DMS53 (cell line): Measurements from ENCODE around the gene FAM24B.
"Not testable (repeated sequence)": the region's sequence is repeated elsewhere in the genome, so short reads cannot be mapped to it uniquely, and the experiment has no call there.

Source experiments
- DNase-seq: peaks from one replicate; lab custom pipeline; 2025; lab: John Stamatoyannopoulos, UW

Gene FAM24B, protein sequence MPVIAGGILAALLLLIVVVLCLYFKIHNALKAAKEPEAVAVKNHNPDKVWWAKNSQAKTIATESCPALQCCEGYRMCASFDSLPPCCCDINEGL

DNA sequence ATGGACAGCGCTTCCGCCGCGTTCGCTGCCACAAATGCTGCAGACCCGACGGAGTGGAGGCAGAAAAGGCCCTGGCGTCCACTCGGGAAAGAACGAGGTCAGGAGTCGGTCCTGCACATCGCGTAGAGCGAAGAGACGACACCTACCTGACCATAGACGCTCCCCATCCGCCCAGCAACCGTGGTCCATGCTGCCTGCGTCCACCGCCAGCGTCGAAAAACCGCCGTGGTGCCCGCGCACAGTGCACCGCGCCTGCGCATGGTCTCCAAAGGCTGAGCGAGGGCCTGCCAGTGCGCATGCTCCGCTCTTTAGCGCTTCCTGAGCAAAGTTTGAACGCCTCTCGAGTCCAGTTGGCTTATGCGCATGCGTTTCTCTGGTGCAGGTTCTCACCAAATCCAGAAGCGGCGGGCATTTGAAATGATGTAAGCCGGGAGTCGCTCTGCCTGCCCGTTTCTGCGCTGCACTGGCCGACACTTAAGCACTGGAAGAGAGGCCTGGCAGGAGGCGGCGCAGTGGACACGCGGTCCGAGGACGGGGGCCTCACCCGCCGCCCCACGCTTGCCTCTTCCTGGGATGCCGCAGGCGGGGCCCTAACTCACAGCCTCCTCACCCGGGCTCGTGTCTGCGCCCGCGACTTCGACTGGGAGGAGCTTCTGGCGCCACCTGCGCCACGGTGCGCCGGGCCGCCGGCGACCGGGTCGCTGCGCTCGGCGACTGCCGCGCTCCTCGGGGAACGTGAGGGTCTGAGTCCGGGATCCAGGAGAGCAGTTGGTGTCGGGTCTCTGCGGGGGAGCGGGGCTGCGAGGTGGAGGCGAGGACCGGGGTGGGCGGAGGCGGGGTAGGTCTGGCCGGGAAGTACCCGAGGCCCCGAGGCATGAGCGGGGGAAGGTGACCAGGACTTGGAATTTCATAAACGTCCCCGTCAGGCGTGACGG lies at the start of gene FAM24B:
TSS of gene FAM24B (minus strand) at position 243 of the 935 bp plus-strand sequence. CDS start 29,066 bp downstream, outside the sequence.
- peak; percentile 99 for DNase-seq

DNA sequence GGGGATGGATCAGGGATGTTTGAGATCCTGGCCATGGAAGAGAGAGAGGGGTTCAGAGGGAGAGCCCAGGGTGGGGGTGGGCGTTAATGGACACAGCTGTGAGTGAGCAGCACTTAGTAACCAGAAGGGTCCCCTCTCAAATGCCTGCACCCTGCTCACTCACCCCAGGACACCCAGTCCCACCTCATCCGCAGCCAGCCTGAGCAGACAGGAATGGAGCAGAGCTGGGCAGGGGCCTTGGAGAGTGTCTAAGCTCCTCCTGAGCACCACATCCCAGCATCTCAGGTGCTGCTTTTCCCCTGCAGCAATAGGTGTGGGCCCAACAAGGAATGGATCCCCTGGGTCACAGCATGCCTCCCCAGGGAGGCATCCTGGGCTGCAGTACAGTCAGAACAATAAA lies 36.3 kb upstream of the FAM24B start:
- no peak for DNase-seq

DNA sequence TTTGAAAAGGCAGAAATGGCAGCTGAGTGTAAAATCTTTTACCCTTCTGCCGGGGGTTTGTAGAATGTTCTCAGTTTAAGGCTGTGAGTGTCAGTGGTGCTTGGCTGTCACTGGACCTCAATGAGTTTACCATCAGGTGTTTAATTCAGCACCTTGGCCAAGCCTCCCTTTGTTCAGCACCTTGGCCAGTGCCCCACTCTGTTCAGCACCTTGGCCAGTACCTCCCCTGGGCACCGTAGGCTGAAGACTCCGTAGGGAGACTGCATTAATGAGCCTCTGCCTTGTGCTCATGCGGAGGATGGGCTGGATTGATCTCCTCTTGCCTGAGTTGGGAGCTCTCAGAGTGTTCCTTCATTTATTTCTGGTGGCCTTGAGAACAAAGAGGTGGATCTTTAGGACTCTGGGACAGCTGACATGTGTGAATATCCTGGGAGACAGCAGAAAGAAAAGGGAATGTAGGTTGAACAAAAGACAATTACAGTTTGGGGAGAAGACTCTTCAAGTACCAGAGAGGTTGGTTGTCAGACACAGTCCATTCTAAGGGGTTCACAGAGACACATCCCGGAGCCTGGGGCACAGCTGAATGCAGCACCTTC lies 32.6 kb upstream of the FAM24B start:
- peak; percentile 17 for DNase-seq

DNA sequence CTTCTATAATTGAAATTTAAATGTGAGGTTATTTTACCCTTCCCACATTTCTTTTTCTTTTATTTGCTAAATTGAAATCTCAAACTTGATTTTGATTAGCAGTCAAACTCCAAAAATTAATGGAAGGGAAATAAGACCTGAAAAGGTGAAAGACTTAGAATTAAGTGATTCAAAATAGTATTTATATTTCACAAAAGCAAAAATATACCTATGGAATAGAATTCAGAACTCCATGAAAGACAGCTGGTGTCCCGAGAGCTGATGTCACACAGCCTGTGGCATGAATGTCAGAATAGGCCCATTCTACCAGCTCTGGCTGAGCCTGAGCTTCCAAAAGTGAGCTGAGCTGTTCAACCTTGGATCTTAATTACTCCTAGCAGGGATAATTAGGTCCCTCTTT lies 30.9 kb upstream of the FAM24B start, which contains the start of gene FAM24A:
TSS of gene FAM24A (plus strand) at position 301 of the 400 bp plus-strand sequence. CDS start 1,025 bp downstream, outside the sequence.
- DNase-seq: no peak

DNA sequence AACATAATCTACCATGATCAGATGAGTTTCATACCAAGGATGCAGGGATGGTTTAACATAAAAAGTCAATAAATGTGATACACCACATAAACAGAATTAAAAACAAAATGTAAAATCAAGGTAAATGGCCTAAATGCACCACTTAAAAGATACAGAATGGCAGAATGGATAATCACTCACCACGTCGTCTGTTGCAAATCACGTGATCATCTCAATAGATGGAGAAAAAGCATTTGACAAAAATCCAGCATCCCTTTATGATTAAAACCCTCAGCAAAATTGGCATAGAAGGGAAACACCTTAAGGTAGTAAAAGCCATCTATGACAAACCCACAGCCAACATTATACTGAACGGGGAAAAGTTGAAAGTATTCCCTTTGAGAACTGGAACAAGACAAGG lies 24.5 kb upstream of the FAM24B start:
- DNase-seq: not testable (repeated sequence)

DNA sequence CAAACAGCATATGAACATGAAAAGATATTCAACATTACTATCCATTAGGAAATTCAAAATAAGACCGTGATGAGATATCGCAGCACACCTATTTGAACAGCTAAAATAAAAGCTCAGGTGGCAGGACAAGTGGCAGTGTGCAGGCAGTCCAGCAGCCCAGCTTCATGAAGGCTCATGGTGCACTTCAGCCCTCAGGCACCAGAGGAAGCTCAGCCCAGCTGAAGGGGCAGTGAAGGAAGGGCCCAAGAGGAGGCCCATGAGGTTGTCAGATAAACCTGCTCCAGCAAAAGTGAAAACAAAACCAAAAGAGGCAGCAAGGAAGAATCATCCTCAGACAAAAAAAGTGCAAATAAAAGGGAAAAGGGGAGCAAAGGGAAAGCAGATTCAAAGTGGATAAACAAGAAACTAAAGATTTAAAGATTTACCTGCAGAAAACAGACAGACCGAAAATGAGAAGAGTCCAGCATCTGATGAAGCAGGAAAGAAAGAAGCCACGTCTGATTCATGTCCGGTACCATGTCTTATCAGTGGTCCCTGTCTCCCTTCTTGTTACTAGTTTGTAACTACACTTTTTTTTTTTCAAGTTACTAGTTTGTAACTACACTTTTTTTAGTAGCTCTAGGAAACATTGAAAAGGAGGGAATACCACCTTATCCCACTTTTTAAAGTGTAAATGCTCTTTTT lies 15.0 kb upstream of the FAM24B start:
- peak; percentile 21 for DNase-seq

DNA sequence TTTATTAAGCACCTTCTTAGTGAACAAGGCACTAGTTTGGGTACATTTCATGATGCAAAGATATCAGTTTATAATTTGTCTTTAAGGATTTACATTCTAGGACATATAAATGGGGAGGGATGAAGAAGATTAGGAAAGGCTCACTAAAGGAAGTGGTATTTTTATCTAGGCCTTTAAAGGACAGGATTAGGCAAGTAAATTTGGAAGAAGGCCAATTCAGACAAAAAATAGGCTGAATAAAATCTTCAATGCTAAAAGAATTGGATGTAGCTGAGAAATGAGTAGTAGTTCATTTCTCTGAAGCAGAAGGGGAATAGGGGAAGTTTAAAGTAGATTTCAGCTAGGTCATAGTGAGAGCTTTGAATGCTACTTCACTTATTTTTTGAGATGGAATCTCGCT lies 4.8 kb upstream of the FAM24B start:
- DNase-seq: no peak

DNA sequence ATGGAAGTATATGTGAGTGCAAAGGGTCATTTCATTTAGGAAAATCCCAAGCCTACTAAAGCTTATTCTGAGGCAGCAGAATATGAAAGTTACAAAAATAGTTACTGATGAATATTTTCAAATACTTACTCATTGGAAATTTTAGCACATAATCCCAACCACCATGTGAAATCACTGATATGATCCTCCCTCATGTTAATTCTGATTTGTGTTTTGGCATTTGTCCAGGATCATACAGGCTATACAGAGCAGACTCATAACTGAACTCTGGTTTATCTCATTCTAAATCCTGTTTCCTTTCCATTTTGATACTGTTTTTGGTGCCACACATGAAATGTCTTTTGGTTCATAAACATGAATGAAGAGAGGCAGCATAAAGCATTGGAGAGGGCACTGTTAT lies 3.4 kb upstream of the FAM24B start:
- no peak for DNase-seq

DNA sequence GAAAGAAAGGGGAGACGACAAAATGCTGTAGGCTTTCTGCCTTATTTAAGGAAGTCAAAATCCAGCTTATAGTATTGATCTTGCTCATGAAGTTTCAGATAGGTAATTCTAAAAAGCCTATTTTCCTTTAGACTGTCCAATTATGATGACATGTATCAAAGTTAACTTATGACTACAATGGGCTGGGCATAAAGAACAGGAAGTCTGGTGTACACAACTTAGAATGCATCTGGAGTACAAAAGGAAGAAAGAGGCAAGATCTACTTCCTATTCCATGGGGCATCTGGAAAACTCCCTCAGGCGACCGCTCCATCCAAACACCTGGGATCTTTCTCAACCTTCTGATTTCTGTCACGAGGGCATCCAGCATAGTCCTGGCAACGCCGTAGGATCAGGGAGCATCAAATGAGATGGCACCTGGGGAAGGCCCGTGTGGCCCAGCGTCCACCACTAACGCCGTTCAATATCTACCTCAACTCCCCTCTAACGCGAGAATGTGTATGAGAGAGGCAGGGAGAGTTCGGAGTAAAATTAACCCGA lies 512 bp downstream of the FAM24B start:
- peak; percentile 81 for DNase-seq

DNA sequence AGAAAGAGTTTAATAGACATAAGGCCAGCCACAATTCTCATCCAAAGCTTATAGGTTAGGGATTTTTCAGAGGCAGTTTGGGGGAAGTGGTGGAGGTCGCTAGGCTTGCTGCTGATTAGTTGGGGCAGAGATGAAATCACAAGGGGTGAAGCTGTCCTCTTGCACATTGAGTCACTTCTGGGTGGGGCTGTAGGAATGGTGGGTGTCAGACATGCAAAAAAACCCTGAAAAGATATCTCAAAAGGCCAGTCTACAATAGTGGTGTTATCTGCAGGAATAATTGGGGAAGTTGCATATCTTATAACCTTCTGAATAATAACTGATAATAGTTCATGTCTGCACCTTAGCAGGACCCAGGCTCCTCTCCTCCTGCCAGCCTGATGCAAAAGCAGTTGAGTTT lies 2.1 kb downstream of the FAM24B start:
- DNase-seq: no peak

DNA sequence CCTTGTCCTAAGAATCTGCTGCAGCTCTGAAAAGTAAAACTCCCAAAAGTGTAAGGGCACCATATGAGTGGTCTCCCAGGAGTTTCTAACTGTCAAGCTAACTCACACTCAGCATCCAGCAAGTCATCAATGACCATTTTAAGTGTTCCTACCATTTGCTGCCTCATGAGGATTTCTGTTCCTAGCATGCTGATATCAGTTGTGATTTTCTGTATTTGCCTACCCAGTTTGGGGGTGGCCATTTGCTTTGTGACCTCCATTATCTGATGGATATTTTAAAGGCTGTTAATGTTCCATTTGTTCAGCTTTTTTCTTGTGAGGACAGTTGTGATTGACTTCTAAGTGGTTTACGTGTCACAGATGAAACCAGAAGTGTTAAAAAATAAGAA lies 2.9 kb downstream of the FAM24B start:
- DNase-seq: no peak

DNA sequence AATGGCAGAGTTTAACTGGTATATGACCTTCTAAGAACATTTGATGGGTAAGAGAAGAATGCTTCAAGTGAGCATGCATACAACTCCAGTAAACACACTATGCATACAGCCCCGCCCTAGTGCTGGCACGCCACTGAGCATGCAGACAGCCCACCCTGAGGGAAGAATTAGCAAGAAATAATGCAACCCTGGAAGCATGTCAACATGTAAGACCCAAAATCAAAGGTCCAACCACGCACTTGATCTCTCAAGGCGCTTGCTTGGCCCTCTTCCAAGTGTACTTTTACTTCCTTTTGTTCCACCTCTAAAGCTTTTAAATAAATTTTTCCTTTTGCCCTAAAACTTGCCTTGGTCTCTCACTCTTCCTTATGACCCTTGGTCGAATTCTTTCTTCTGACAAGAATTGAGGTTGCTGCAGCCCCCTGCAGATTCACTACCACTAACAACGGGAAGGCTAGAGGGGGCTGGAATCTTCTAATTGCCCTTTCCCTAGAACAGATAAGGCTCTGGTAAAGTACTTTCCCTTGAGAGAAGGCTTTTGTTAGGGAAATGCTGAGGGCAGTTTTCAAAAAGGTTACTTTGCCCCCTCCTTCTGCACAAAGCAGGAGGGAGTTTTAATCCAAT lies 3.4 kb downstream of the FAM24B start:
- DNase-seq: no peak

DNA sequence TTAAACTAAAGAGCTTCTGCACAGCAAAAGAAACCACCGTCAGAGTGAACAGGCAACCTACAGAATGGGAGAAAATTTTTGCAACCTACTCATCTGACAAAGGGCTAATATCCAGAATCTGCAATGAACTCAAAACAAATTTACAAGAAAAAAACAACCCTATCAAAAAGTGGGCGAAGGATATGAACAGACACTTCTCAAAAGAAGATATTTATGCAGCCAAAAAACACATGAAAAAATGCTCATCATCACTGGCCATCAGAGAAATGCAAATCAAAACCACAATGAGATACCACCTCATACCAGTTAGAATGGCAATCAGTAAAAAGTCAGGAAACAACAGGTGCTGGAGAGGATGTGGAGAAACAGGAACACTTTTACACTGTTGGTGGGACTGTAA lies 7.4 kb downstream of the FAM24B start:
- DNase-seq: not testable (repeated sequence)

DNA sequence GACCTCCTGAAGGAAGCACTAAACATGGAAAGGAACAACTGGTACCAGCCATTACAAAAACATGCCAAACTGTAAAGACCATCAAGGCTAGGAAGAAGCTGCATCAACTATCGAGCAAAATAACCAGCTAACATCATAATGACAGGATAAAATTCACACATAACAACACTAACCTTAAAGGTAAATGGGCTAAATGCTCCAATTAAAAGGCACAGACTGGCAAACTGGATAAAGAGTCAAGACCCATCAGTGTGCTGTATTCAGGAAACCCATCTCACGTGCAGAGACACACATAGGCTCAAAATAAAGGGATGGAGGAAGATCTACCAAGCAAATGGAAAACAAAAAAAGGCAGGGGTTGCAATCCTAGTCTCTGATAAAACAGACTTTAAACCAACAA lies 10.6 kb downstream of the FAM24B start:
- not testable (repeated sequence) for DNase-seq

DNA sequence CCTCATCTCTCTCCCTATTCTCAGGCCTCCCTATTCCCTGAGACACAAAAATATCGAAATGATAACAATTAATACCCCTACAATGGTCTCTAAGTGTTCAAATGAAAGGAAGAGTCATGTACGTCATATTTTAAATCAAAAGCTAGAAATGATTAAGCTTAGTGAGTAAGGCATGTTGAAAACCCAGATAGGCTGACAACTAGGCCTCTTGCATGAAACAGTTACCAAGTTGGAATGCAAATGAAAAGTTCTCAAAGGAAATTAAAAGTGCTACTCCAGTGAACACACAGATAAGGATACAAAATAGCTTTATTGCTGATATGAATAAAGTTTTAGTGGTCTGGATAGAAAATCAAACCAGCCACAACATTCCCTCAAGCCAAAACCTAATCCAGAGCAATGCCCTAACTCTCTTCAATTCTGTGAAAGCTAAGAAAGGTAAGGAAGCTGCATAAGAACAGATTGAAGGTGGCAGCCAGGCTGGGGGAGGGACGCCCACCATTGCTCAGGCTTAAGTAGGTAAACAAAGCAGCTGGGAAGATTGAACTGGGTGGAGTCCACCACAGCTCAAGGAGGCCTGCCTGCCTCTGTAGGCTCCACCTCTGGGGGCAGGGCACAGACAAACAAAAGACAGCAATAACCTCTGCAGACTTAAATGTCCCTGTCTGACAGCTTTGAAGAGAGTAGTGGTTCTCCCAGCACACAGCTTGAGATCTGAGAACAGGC lies 12.5 kb downstream of the FAM24B start:
- not testable (repeated sequence) for DNase-seq

DNA sequence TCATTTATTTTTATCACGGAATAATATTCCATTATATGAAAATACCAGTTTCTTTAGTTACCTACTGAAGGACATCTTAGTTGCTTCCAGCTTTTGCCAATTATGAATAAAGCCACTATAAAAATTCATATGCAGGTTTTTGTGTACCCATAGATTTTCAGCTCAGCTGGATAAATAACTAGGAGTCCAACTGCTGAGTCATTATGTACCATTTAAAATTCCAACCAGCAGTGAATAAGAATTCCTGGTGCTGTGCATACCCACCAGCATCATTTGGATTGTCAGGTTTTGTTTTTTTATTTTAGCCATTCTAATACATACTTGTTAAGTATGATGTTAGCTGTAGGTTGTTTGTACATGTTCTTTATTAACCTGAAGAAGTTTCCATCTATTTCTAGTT lies 14.5 kb downstream of the FAM24B start:
- DNase-seq: peak; percentile 63

DNA sequence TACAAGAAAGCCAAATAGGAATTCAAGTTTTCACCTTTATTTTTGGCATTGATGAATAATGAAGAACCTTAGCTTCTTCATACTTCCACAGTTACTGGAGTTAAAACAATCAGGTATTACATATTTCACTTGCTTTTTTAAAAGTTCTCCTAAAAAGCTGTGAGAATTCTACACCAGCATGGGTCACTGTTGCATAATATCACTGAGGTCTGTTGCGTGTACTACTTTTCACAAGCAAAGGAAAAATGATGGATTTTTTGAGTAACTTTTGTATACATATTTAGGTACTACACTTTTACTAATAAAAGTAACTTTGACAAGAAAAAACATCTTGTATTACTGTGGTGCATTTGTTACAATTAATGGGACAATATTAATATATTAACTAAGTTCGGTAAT lies 15.2 kb downstream of the FAM24B start:
- no peak for DNase-seq

DNA sequence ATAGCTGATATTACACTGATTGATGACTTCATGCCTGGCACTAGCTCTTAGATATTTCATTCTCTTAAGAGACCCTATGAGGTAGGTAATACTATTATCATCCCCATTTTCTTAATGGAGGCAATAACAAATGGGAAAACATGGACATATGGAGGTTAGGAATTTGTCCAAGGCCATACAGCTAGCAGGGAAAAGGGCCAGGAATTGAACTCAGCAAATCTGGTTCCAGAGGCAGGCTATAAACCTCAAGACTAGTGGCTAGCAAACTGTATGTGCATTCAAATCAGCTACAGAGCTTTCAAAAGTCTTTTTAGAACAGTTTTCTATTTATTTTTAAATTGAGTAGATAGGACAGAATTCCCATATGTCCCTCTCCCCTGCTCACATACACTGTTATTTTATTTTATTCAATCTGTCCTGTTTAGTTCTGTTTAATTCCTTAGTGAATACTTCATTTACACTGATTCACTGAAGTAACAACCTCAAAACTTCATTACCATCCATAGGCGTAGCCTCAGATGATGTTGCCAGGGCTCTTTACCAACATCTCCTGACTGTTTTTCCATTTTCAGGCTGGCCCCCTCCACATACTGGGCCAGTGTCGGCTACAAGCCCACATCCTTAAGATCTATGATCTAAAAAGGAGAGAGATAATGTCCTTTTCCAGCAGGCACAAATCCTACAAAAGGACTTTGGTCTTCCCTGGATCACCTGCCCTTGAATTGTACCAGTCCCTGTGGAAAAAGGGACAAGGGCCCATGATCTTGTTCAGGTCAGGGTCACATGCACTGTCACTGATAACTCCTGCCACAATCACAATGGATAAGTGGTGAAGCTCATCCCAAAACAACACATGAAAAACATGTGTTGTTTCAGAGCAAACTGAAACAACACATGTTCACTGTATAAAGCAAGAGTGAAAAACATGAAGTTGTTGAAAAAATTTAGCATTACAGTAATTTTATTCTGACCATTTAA lies 15.9 kb downstream of the FAM24B start:
- no peak for DNase-seq

DNA sequence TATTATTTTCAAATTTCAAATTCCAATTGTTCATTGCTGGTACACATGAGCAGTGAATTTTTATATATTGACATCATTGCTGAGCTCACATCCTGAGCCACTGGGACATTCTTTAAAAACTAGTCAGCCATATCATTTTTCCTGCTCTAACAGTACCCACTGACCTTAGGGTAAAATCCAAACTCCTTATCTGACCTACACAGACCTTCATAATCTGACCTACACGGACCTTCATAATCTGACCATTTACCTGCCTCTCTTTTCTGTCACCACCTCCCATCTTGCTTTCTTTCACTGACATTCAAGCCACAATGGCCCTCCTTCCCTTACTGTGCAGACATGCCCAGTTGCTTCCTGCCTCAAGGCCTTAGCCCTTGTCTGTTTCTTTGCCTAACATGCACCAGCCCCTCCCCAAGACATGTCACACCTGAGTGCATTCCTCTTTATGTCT lies 17.6 kb downstream of the FAM24B start:
- DNase-seq: peak; percentile 33

DNA sequence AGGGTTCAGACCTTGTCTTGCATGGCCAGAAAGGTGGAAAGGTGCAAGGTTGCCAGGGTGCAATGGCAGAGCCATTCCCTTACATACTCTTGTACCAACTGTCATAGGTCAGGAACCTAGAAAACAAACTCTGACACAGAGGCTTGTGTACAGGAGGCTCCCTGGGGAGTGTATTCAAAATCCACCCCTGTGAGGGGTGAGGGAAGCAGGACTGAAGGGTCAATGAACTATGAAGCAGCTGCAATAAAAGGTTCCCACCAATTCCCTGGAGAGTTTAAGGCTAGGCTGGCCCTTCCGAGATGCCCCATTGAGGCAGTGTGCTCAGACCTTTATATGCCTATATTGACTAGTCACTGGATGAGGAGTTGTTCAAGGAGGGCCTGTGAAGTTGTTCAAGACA lies 19.9 kb downstream of the FAM24B start:
- no peak for DNase-seq
